DMS 273 (cell line): ENCODE measurements around the gene EME1.

Experiments
- DNase-seq: peaks from one replicate; lab custom pipeline; 2025; ENCODE audit not compliant: unreplicated experiment; lab: John Stamatoyannopoulos, UW

EME1 gene

DNA sequence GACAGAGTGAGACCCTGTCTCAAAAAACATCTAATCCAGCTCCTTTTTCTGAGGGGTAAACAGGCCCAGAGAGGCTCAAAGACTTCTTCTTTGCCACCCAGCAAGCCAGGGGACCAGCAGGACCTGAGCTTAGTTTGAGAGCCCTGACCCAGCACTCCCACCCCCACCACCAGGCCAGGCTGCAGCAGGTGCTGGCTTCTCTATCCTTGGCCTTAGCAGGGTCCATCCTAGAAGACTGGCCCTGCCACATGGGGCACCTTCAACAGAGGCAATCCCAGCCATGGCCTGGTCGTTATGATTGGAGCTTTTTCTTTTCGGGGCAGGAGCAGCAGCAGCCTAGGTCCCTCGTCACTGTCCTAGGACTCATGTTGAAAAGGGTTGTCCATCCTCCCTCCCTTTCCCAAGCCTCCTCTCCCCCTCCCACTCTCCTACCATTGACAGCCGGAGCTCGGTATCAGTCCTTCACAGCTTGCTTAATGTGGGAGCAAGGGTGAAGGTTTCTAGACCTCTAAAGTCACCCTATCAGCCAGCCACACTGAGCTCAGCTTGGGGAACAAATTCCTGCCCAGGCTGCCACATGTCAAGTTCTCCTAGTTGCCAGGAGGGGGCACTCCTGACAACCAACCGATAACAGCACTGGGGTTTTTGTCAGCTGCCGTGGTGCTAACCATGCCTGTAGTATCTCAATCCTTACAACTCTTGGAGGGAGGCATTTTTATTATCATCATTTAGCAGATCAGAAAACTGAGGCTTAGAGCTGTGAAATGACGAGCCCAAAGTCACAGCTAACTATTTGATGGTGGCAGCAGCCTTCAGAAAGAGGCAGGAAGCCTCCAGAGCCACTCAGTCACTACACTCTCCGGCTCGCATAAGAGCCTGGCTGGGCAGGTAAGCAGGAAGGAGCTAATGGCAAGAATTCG is 11.2 kb upstream of the EME1 start:
- peak; percentile 82 for DNase-seq

DNA sequence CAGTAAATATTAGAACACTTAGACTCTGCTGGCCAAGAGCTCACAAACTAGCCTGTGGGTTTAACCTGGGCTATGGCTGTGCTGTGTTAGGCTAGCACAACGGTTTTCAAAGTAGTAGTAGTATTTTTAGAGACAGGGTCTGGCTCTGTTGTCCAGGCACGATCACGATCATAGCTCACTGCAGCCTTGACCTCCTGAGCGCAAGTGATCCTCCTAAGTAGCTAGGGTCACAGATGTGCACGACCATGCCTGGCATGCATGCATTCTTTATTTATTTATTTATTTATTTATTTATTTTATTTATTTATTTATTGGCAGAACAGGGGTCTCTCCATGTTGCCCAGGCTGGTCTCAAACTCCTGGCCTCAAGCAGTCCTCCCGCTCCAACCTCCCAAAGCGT is 10.4 kb upstream of the EME1 start:
- DNase-seq: no peak

DNA sequence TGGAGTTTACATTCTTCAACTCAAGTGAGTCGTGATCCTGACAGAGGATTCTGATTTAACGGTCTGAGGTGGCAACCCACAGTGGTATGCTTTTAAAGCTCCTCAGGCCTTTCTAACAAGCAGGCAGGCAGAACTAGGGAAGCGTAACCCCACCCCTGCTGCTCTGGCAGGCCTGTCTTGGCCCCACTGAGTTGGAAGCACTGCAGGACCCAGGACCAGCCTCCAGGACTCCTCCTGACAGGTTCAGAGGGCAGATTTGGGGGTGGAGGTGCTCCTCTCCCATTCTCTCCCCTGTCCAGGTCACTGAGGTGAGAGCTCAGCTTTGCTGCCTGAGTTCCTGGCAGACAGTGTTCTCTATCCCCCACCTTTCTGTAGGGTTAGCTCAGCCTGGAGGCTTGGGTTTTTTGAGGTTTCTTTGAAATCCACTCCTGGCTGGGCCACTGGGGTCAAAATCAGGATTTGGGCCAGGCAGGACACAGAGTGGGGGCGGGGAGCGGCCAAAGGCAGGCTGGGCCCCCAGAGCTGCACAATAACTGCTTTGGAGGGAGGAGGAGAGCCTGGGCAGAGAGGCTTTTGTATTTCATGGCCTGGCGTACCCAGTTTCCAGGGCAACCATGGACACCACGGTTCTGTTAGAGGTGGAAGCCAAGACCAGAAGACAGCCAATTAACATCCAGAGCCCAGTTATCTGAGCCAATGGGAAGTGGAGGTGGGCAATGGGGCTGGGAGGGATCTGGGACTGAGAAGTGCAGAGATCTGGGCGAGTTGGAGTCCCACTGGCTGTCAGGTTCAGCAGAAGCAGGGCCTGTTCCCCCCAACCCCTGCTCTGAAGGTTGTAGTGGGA is 9.6 kb upstream of the EME1 start:
- peak; percentile 78 for DNase-seq

DNA sequence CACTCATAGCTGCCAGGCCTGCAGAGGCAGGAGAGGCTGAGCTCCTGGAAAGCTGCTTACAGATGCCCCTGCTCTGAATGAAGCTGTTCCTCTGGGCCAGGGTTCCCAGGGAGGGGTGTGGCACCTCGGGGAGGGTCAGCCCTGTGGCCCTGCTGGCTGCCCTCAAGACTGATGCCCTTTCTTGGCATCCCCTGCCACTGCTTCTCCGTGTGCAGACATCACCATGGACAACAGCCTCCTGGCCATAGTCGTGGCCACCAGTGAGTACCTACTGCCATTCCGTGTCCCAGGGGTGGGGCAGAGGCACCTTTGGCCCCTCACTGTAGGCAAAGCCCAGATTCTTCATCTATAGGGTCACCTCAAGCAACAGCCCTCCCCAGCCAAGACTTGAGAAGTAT is 9.0 kb upstream of the EME1 start:
- DNase-seq: no peak

DNA sequence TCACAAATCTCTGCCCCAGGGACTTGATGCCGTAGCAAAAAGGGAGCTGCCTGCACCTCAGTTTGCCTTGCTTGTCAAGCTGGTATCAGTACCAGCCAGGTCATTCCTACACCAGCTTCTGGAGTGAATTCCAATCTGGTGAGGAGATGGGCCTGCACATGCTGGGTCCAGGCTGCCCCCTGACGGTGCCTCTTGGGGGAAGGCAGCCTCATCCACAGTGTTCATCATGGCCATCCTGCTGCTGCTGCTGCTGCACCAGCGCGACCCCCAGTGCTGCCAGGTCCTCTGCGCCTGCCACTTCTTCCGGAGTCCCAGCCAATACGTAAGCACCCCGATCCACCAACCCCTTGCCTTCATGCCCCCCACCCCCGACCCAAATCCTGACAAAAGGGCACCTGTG is 8.3 kb upstream of the EME1 start:
- peak; percentile 74 for DNase-seq

DNA sequence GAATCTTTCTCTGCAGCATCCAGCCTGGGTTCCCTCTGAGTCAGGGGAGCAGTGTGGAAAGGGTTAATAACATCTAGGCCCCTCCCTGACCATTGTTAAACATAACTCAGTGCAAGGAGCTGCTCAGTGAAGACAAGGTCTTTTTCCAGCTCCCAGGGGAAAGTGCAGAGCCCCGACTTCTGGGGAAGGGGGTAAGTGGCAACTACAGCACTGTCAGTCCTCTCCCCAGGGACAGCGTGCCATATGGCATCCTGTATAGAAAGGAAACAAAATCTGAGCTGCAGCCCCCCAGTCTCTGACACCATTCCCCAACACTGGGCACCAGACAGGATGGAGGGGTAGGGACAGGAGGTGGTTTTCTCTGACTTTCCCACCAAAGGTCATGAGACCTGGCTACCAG is 7.9 kb upstream of the EME1 start:
- DNase-seq: peak; percentile 60

DNA sequence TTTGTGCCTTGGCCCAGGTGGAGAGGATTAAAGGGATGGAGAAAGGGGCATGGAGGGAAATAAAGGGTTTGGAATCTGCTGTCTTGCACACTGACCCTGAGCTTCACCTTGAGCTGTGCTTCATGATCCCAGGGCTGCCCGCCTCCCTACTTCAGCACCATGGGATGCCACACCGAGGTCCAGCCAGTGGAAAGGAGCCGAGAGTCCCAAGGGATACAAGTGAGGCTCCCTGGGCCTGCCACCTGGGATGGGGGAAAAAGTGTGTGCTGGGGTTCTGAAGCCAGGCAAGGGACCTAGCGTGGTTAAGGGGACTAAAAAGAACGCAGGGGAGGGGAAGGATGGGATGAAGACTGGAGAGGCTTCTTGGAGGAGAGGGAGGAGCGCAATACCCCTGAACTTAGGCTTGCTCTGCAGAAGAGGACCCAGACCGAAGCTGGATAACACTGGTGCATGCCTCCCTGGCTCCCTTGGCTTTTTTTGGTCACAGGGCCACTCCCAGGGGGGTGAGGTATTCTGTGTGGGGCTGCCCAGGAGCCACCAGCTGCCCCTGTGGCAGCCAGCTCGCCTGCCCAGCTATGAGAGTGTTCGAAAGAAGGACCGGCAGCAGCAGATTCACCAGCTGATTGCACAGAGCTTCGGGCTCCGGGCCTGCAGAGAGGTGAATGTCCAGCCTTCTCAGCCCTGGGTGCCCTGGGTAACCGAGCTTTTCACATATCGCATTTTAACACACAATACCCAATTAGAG is 7.2 kb upstream of the EME1 start:
- no peak for DNase-seq

DNA sequence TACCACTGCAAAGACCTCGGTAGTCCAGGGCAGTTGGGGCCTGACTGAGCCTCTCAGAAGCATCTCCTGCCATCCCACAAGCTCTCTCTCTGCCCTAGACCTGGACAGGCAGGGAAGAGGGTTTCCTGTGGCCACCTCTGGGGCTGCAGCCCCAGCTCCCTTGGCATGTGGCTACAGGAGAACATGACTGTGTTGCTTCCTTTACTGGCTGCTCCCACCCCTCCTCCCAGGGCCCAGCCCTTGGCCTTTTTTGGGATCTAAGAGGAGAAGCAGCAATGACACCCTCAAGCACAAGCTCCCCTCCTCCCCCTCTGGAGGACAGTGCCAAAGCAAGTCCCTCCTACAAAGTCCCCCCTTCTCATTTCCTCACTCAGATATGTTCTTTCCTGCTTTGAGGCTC is 5.6 kb upstream of the EME1 start:
- DNase-seq: no peak

DNA sequence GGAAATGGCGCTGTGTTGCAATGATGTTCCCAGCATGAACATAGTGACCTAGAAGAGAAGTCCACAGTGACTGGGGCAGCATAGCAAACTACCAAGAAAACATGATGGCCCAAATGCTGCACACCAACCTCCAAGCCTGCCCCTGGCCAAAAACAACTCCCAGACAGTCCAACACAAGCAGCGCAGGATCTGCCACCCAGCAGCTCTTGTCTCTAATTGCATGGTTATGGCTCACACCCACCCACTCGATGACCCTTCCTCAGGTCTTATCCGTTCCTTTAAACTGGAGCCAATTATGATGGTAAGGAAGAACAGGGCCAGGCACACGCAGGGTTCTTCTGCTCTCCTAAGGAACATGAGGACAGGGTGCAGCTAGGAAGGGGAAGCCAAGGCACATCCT is 3.0 kb upstream of the EME1 start:
- DNase-seq: no peak

DNA sequence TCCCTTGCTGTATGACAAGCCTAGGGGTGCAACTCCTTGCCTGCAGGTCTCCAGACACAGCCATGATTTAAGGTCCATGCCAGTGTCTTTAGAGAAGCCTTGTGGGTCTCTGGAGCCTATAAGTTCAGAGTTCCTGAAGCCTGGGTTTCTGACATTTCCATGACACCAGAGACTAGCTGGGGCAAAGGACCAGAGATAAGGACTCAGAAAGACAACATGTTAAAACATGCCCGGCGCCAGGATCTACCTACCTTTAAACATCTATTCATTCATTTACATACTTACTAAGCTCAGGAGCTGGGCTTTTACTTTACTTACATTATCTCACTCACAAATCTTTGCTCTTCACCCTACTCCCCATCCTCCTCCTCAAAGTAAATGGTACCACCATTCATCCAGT is 1.5 kb upstream of the EME1 start:
- DNase-seq: no peak

DNA sequence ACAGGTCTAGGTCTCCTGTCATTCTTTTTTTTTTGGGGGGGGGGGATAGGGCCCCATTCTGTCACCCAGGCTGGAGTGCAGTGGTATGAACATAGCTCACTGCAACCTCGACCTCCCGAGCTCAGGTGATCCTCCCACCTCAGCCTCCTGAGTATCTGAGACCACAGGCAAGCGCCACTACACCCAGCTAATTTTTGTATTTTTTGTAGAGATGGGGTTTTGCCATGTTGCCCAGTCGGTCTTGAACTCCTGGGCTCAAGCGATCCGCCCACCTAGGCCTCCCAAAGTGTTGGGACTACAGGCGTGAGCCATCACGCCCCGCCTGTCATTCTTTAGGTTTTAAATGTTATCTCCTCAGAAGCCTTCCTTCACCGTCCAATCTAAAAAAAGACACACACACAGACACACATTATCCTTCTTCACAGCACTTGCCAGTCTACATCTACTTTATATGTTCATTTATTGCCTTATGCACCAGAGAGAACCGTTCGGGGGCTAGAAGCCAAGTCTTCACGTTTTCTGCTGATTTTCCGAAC is 739 bp upstream of the EME1 start:
- DNase-seq: no peak

DNA sequence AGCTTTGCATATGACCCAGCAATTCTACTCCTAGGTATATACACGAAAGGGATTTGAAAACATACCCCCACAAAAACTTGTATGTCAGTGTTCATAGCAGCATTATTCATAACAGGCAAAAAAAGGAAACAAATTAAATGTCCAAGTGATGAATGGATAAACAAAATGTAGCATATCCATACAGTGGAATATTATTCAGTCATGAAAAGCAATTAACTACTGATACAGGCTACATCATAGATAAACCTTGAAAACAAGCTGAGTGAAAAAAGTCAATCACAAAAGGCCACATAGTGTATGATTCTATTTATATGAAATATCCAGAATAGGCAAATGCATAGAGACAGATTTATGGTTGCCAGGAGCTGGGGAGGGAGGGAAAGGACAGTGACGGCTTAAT is 676 bp downstream of the EME1 start:
- DNase-seq: no peak

DNA sequence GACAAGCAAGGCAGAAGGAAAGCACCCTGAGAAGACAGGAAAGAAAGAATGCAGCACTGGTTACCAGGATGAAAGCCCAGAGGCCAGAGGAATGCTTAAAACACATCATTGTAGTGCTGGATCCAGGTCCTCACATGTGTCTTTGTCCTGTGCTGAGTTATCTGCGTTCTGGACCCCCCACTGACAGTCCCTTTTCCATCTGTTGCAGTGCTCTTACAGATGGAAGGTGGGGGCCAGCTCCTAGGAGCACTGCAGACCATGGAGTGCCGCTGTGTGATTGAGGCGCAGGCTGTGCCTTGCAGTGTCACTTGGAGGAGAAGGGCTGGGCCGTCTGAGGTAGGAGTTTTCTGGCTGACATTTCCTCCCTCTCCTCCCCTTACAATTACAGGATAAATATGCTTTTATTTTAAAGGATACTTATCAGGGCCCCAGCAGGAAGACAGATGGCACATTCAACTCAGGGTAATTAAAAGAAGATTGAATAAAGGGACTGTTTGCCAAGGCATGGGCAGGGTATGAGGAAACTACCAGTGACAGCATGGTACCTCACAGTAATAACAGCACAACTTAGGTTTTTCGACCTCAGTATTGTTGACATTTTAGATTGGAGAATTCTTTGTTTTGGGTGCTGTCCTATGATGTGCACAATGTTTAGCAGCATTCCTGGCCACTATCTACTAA is 3.0 kb downstream of the EME1 start:
- peak; percentile 93 for DNase-seq

DNA sequence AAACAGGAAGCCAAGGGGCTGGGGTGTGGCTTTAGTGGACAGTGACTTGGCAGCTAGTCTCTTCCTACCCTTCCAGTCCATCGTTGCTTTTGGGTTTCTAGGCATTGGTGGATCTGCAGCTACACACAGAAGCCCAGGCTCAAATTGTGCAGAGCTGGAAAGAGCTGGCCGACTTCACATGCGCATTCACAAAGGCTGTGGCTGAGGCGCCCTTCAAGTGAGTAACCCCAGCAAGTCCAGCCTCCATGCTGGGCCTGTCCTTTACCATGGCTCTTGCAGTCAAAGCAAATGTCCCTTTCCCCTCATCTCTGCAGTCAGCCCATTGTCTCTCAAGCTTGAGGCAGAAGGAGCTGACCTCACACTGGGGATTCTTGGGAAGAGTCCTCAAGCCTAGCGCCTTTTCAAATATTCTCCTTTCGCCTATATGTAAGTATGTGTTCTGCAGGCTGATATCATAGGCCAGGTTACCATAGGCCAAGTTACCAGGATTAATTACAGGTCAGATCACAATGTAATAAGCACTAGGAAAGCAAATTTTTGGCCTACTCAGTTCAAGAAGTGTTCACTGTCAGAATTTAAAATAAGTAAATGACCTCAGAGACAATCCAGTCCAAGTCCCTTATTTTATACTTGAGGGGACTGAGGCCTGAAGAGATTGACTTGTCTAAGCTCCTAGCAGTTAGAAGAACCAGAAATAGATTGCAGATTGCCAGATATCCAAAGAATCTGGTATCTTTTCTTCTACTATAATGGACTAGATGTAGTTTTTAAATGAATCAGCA is 6.5 kb downstream of the EME1 start:
- no peak for DNase-seq

DNA sequence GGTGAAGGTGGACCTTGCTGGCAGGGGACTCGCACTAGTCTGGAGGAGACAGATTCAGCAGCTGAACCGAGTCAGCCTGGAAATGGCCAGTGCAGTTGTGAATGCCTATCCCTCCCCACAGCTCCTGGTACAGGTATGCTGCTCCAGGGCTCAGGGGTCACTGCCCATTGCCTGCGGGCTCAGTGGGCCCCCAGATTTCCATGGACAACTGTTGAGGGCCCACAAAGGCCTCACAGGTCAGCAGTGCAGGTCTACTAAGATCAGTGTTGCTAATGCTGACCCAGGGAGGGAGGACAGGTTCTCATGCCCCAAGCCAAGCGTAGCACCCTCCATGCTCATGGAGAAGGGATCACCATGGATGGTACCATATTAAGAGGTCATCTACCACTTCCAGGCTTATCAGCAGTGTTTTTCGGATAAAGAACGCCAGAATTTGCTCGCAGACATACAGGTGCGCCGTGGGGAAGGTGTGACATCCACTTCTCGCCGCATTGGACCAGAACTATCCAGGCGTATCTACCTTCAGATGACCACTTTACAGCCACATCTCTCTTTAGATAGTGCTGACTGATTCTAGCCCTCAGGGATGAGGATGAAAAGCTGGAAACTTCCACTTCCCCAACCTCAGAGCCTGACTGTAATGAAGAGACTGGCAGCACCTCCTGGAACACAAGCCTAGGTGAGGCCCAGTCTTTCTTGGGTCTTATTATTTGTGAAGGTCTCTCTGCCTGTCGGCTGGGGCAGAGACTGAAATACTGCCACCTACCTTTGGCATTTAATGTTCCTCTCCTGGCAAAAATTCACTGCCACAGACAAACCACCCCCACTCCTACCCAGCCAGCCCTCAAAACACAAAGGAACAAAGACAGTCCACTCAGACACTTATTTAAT is 7.6 kb downstream of the EME1 start:
- DNase-seq: peak; percentile 51

DNA sequence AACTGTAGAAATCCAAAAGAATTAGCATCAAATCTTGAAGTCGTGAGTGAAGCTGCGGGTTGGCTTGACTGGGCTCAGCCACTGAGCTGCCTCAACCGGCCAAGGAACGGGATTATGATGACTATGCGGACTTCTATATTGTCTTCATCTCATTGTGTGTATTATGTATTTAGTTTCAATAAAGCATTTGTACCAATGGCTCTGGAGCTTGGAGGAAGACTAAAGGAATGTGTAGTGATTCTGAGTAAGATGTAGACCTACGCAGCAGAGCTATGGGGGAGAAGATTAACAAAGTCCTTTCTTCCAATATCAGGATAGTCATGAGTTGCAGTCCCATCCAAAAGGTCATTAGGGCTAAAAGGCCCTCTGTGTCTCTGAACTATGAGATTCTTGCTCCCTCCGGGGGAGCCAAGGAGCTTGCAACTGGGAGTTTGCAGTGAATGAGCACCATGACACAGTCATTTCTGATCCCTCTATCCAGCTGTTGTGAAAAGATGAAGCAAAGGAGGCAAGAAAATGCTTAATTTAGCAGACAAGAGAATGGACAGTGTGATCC is 8.3 kb downstream of the EME1 start:
- no peak for DNase-seq

DNA sequence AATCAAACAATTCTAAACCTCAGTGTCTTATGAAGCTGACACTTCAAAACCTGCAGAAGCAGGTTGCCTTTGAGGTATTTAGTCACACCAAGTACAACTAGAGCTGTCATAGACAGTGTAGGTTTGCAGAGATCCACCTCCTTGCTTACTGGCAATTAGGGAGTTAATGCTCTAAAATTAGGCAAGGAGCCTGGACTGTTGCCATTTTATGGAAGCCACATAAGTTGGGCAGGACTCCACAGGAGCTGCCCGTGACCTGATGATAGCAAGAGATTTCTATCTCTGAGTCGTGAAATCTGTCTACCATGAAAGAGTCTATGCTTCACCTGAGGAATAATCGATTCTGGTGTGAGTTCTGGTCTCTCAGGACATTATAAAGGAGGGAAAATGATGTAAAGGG is 8.9 kb downstream of the EME1 start:
- DNase-seq: no peak

DNA sequence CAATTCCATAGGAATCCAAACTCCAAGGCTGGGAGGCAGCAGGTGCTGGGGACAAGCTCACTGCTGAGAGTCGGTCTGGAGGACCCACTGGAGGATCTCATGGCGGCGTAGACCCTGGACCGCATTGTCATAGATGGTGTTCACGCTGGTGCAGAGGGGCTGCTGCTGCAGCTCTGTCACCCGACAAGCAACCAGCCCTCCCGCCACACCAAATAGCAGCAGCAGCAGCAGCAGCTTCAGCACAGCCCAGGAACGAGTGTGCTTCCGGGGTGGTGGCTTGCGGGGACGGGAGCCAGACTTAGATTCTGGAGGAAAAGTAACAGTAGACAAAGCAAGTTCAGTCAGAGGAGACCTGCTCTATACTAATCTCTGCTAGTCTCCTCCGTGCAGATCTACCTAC is 9.9 kb downstream of the EME1 start:
- DNase-seq: no peak

DNA sequence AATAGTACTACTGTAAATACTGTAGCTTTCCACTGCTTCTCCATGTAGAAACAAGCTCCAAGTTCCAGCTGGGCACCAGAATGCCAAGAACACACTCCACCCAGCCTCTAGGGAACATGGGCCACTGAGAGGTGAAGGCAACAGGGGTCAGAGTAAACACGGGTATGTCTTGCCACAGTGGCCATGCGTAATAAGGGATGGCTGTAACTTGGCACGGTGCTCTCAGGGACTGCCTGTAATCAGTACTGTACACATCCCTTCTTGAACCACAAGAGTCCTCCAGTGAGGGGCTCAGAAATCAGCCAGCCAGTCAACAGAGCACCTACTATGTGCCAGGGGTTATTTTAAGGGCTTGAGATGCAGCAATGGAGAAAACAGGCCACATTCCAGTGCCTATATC is 13.5 kb downstream of the EME1 start:
- DNase-seq: no peak
